Measurements from ENCODE around the gene ALDH7A1.
"Not testable (repeated sequence)": the region's sequence is repeated elsewhere in the genome, so short reads cannot be mapped to it uniquely, and the experiment has no call there.

ALDH7A1 gene

GRCh38 chr5:126591549-126591948 lies 3.5 kb downstream of the ALDH7A1 start:
- DNase-seq, result no peak

- DNase-seq, result peak in 1 of 2 experiments; percentile 7
Measured at GRCh38 chr5:126589536-126590297, 5.3 kb downstream of the ALDH7A1 start.

- DNase-seq, result no peak
Measured at GRCh38 chr5:126587551-126588390, 7.2 kb downstream of the ALDH7A1 start.

GRCh38 chr5:126583761-126584160 lies 11.3 kb downstream of the ALDH7A1 start:
- DNase-seq, result no peak

GRCh38 chr5:126579716-126580115 lies 15.3 kb downstream of the ALDH7A1 start:
- no peak for DNase-seq

- no peak for DNase-seq
Measured at GRCh38 chr5:126577415-126577814, 17.6 kb downstream of the ALDH7A1 start.

- DNase-seq, result no peak
Measured at GRCh38 chr5:126576974-126577373, 18.0 kb downstream of the ALDH7A1 start.

GRCh38 chr5:126575644-126576043 lies 19.4 kb downstream of the ALDH7A1 start:
- DNase-seq, result no peak

GRCh38 chr5:126568206-126568755 lies 26.7 kb downstream of the ALDH7A1 start:
- no peak for DNase-seq

GRCh38 chr5:126562823-126563222 lies 32.2 kb downstream of the ALDH7A1 start:
- no peak for DNase-seq

- no peak for DNase-seq
Measured at GRCh38 chr5:126561908-126562307, 33.1 kb downstream of the ALDH7A1 start.

GRCh38 chr5:126555101-126555500 lies 39.9 kb downstream of the ALDH7A1 start:
- DNase-seq, result not testable (repeated sequence)

- no peak for DNase-seq
Measured at GRCh38 chr5:126552614-126553013, 42.4 kb downstream of the ALDH7A1 start.

GRCh38 chr5:126544087-126544740 lies 50.8 kb downstream of the ALDH7A1 start:
- peak; percentile 8 to 29 for DNase-seq

- no peak for DNase-seq
Measured at GRCh38 chr5:126543660-126544059, 51.4 kb downstream of the ALDH7A1 start.

- no peak for DNase-seq
Measured at GRCh38 chr5:126543009-126543408, 52.0 kb downstream of the ALDH7A1 start.

GRCh38 chr5:126542441-126542840 lies 52.6 kb downstream of the ALDH7A1 start:
- no peak for DNase-seq

GRCh38 chr5:126540631-126541030 lies 54.4 kb downstream of the ALDH7A1 start:
- no peak for DNase-seq

- DNase-seq, result no peak
Measured at GRCh38 chr5:126538579-126538978, 56.4 kb downstream of the ALDH7A1 start.

- DNase-seq, result no peak
Measured at GRCh38 chr5:126536874-126537273, 58.1 kb downstream of the ALDH7A1 start.

- peak in 1 of 2 experiments; percentile 7 for DNase-seq
Measured at GRCh38 chr5:126535856-126536545, 59.0 kb downstream of the ALDH7A1 start.

- no peak for DNase-seq
Measured at GRCh38 chr5:126534553-126534952, 60.5 kb downstream of the ALDH7A1 start.
